LHCN-M2 (cell line): ENCODE measurements around the gene MCRIP1. TPM values are rescaled to one million over a fixed set of nuclear protein-coding genes. Genes with fewer than 3 reads are reported as not detected.

Source experiments
- DNase-seq: peaks from one replicate; pipeline ENCODE4 v3.0.0-alpha.2; 2012; ENCODE audit warnings: low read depth
- total RNA-seq: library from RNA; depleted of rRNA; stranded (reverse); fragments of >200 nt; gene quantifications from 2 replicates; pipeline ENCODE4 v1.2.3, GENCODE V29; 2014; rRNA removed

MCRIP1 gene
- total RNA-seq, 1 experiment from 2014 or later, result 106 TPM

DNA sequence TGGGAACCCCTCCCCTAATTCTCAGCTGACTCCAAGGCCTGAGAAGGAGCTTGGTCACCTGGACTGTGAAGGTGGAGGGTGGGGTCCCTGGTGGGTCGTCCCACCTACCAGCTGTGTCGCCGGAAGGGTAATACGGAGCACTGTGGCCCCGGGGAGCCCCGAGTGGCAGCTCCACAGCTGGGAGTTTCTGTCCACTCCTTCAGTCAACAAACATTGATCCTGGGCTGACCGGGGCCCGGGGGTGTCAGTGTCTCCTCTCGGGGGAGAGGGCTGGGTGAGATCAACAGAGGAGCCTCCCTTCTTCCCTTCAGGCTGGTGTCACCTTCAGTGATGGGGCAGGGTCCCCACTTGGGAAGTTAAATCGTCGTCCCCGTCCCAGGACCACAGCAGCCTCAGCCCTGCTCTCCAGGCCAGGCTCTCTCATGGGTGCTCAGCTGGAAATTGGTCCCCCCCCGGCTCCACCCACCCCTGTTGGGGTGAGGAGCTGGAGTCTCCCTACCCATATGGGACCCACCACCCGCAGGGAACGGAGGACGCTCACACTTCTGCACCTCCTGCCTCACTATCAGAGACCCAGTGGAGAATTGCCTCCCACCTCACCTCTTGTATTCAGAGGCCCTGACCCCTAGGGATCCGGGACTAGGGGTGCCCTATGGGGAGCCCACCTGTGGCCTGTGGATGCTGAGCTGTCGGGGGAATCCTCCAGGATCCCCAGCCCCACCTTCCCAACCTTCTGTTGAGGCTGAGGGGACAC lies 27.2 kb downstream of the MCRIP1 start:
- no peak for DNase-seq

- no peak for DNase-seq
These were observed 28.3 kb downstream of the MCRIP1 start for GRCh38 chr17:81804559-81805399.

GRCh38 chr17:81803728-81804558 lies 29.1 kb downstream of the MCRIP1 start, which contains the start of gene GCGR:
GCGR (plus strand) TSS chr17:81804150; CDS start chr17:81809019, 4,869 bp downstream.
- DNase-seq, result no peak

GRCh38 chr17:81802856-81803643 lies 30.0 kb downstream of the MCRIP1 start:
- no peak for DNase-seq

DNA sequence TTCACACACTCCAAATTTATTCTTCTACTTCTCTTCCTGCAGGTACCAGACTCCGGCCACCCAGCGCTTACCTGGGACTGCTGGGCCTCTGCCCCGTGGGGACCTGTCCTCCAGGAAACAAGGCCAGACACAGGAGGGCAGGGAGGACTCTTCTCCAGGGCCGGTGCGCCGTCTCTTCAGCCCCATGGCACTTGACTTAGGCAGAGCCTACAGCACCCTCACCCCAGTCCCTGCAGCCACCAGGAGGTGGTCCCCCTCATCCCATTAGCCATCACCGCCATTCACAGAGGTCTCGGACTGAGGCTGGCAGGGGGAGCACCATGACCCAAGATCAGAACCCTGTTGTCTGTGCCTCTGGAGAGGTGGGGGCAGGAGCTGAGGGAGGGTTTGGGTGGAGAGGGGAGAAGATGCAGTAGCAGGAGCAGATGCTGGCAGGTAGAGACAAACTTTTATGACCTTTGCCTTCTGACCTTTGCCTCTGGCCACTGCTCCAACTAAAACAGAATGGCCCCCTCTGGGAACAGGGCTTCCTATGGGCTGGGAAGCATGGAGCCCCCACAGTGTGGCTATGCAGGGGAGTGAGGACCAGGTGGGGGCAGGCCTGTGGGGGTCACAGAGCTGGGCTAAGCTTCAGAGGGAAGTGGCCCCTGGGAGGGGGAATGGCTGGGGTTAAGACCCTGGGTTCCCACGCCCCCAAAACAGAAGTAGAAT lies 30.9 kb downstream of the MCRIP1 start:
- DNase-seq, result no peak

DNA sequence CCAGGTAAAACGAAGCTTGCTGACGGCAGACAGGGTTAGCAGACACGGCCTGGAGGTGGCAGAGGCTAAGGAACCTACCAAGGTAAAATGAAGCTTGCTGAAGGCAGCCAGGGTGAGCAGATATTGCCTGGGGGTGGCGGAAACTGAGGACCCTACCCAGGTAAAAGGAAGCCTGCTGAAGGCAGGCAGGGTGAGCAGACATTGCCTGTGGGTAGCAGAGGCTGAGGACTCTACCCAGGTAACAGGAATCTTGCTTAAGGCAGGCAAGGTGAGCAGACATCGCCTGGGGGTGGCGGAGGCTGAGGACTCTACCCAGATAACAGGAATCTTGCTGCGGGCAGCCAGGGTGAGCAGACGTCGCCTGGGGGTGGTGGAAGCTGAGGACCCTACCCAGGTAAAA lies 31.8 kb downstream of the MCRIP1 start:
- DNase-seq, result no peak

- DNase-seq, result peak; percentile 19
These were observed 38.6 kb downstream of the MCRIP1 start for GRCh38 chr17:81794509-81794908.

GRCh38 chr17:81794074-81794476 lies 39.0 kb downstream of the MCRIP1 start:
- no peak for DNase-seq

DNA sequence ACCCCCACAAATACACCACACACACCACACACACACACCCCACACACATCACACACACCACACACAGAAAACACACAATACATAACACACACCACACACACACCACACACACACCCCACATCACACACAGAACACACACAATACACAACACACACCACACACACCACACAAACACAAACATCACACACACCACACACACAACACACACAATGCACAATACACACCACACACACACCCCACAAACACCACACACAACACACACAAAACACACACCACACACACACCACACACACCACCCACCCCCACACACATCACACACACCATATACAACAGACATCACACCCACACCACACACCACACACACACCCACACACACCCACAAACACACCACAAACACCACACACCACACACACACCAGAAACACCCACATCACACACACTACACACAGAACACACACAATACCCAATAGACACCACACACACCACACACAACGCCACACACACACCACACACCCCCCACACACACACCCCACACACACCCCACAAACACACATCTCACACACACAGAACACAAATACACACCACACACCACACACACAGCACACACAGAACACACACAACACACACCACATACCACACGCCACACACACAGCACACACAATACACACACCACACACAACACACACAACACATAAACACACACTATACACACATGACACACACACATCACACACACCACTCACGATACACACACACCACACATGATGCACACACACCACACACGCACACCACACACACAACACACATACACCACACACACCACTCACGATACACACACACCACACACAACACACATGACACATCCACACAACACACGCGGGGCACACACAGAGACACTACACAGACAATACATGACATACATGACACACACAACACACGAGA lies 40.1 kb downstream of the MCRIP1 start:
- DNase-seq, result no peak

Other genes starting within 250 kb of the MCRIP1 start
- 62.3 and 75.7 TPM in 2 replicates for gene NPLOC4, start 196.2 kb downstream of the MCRIP1 start, total RNA-seq
- gene TSPAN10, start 196.1 kb downstream of the MCRIP1 start, total RNA-seq, result 8.5 and 8.8 TPM in 2 replicates
- not detected in 2 replicates for gene PDE6G, start 176.7 kb downstream of the MCRIP1 start, total RNA-seq
- gene OXLD1, start 166.7 kb downstream of the MCRIP1 start, total RNA-seq, result 54.1 and 54.8 TPM in 2 replicates
- 25.2 and 28.2 TPM in 2 replicates for gene CCDC137, start 166.6 kb downstream of the MCRIP1 start, total RNA-seq
- 39.6 and 42.9 TPM in 2 replicates for gene ARL16, start 149.5 kb downstream of the MCRIP1 start, total RNA-seq
- 157 and 200 TPM in 2 replicates for gene HGS, start 149.3 kb downstream of the MCRIP1 start, total RNA-seq
- gene MRPL12, start 129.9 kb downstream of the MCRIP1 start, total RNA-seq, result 23.4 and 31.3 TPM in 2 replicates
- gene SLC25A10, start 121.0 kb downstream of the MCRIP1 start, total RNA-seq, result 37.3 and 37.8 TPM in 2 replicates
- not detected in 2 replicates for gene GCGR, start 29.1 kb downstream of the MCRIP1 start, total RNA-seq
- gene PPP1R27, start 1.8 kb upstream of the MCRIP1 start, total RNA-seq, result 1.0 TPM in 1 of 2 replicates, not detected in the other
- gene P4HB, start 27.2 kb upstream of the MCRIP1 start, total RNA-seq, result 1,598 and 3,461 TPM in 2 replicates
- gene ARHGDIA, start 38.0 kb upstream of the MCRIP1 start, total RNA-seq, result 303 and 305 TPM in 2 replicates
- 184 and 190 TPM in 2 replicates for gene ALYREF, start 58.3 kb upstream of the MCRIP1 start, total RNA-seq
- gene ANAPC11, start 58.4 kb upstream of the MCRIP1 start, total RNA-seq, result 194 and 234 TPM in 2 replicates
- 0.86 and 2.9 TPM in 2 replicates for gene NPB, start 68.9 kb upstream of the MCRIP1 start, total RNA-seq
- gene PCYT2, start 78.1 kb upstream of the MCRIP1 start, total RNA-seq, result 30.4 and 35.4 TPM in 2 replicates
- 17.3 and 20.0 TPM in 2 replicates for gene SIRT7, start 84.9 kb upstream of the MCRIP1 start, total RNA-seq
- 18.8 and 19.7 TPM in 2 replicates for gene MAFG, start 94.4 kb upstream of the MCRIP1 start, total RNA-seq
- 59.1 and 81.4 TPM in 2 replicates for gene PYCR1, start 104.0 kb upstream of the MCRIP1 start, total RNA-seq
- not detected in 2 replicates for gene MYADML2, start 113.9 kb upstream of the MCRIP1 start, total RNA-seq
- gene NOTUM, start 127.9 kb upstream of the MCRIP1 start, total RNA-seq, result 0.75 and 0.90 TPM in 2 replicates
- 25.9 and 30.3 TPM in 2 replicates for gene ASPSCR1, start 144.3 kb upstream of the MCRIP1 start, total RNA-seq
- gene CENPX, start 189.6 kb upstream of the MCRIP1 start, total RNA-seq, result 142 and 155 TPM in 2 replicates
- gene LRRC45, start 190.0 kb upstream of the MCRIP1 start, total RNA-seq, result 26.1 and 28.5 TPM in 2 replicates
- gene RAC3, start 198.4 kb upstream of the MCRIP1 start, total RNA-seq, result 18.1 and 28.7 TPM in 2 replicates
- 88.0 and 90.5 TPM in 2 replicates for gene DCXR, start 204.4 kb upstream of the MCRIP1 start, total RNA-seq
- 31.5 and 35.1 TPM in 2 replicates for gene RFNG, start 218.5 kb upstream of the MCRIP1 start, total RNA-seq
- gene GPS1, start 218.6 kb upstream of the MCRIP1 start, total RNA-seq, result 144 and 149 TPM in 2 replicates
- 75.8 and 86.1 TPM in 2 replicates for gene DUS1L, start 232.5 kb upstream of the MCRIP1 start, total RNA-seq